Measurements from ENCODE around the gene NUP107.
"Not testable (repeated sequence)": the region's sequence is repeated elsewhere in the genome, so short reads cannot be mapped to it uniquely, and the experiment has no call there.

NUP107 gene

DNA sequence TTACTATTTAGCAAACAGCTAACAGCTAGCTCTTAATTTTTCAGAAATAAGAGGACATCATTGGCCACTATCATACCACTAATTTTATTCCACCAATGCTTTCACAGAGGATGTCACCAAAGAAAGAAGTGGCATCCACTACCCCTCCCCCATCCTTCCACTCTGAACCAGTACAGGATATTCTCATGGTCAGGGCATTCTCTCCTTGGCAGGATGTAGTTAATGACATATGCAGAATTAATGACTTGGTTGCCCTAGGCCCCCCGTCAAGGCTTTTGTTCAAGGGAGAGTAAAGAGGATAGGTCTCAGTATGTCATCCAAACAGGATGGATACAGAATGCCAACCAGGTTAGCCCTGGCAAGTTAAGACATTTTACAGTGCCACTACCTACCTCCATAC lies 18.9 kb upstream of the NUP107 start:
- H3K9ac ChIP-seq (ENCODE audit: low read length) = no peak overlapping the region
- H3K9me3 ChIP-seq (ENCODE audit: low read length) = no peaks in the 10 kb centered on the region
- no peak overlapping the region for H3K4me3 ChIP-seq (ENCODE audit: low read depth in 1 of 2, low read length in 2 of 2)
- H3K27me3 ChIP-seq (ENCODE audit: control insufficient read depth in 1 of 2, insufficient read depth in 2 of 2, low read length in 2 of 2) = no peaks in the 10 kb centered on the region
- peaks cover 18% of the 10 kb centered on the region for H3K4me1 ChIP-seq (ENCODE audit: insufficient read depth, low read length)
- no peaks in the 10 kb centered on the region for H3K36me3 ChIP-seq (ENCODE audit: insufficient read depth, low read length)
- H3K27ac ChIP-seq (ENCODE audit: low read depth, low read length) = no peak overlapping the region

DNA sequence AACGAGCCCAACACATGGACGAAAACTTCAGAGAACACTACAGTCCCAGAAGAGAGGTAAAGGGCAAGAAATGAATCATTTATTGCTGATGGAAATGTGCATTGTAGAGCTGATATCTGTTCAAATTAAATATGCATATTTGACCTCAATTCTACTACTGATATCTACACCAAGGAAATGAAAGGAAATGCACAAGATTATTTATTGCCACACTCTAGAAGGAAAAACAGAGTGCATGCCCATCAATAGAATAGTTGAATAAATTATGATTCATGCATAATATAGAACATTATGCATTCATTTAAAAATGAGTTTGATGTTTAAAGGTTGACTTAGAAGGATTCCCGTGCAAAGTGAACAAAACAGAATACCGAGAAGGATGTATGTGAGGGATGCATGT lies 15.6 kb upstream of the NUP107 start:
- no peak overlapping the region for H3K27ac ChIP-seq (ENCODE audit: low read depth, low read length)
- no peaks in the 10 kb centered on the region for H3K36me3 ChIP-seq (ENCODE audit: insufficient read depth, low read length)
- no peaks in the 10 kb centered on the region for H3K9me3 ChIP-seq (ENCODE audit: low read length)
- no peak overlapping the region for H3K4me3 ChIP-seq (ENCODE audit: low read depth in 1 of 2, low read length in 2 of 2)
- H3K27me3 ChIP-seq (ENCODE audit: control insufficient read depth in 1 of 2, insufficient read depth in 2 of 2, low read length in 2 of 2) = no peaks in the 10 kb centered on the region
- H3K4me1 ChIP-seq (ENCODE audit: insufficient read depth, low read length) = peaks cover 11% of the 10 kb centered on the region
- no peak overlapping the region for H3K9ac ChIP-seq (ENCODE audit: low read length)

DNA sequence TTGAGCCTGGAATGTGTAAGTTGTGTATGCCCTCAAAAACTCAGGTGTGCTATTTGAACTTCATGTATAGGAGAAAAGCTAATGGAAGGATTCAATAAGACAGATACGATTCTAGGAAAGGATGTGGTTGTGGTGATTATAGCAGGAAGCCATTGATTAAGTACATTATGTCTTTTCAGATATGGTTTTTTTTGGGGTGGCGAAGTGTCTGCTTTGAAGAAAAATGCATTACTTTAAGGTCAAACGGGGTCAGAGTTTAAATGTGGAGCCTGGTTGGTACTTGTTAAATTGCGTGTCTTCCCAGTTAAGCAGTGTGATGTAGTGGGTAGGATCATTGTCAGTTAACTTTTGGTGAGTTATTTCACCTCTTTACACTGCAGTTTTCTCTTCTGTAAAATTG lies 13.0 kb upstream of the NUP107 start:
- H3K9me3 ChIP-seq (ENCODE audit: low read length) = no peaks in the 10 kb centered on the region
- H3K27me3 ChIP-seq (ENCODE audit: control insufficient read depth in 1 of 2, insufficient read depth in 2 of 2, low read length in 2 of 2) = no peaks in the 10 kb centered on the region
- H3K9ac ChIP-seq (ENCODE audit: low read length) = no peak overlapping the region
- H3K4me1 ChIP-seq (ENCODE audit: insufficient read depth, low read length) = peaks cover under 1% of the 10 kb centered on the region
- no peaks in the 10 kb centered on the region for H3K36me3 ChIP-seq (ENCODE audit: insufficient read depth, low read length)
- no peak overlapping the region for H3K4me3 ChIP-seq (ENCODE audit: low read depth in 1 of 2, low read length in 2 of 2)
- no peak overlapping the region for H3K27ac ChIP-seq (ENCODE audit: low read depth, low read length)

DNA sequence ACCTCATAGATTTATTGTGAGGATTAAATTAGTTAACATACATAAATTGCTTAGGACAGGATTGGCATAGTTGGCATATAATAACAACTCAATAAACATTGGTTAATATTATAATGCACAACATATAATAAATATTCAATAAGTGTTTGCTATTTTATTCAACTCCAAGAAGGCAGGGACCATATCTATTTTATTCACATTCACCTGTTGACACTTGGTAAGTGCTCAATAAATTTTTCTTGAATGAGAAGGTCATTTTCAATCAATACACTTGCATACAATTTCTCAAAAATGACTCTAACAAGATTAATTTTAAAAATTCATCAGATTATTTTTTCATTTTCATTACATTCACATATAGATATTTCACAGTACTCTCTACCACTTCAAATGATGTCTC lies 12.4 kb upstream of the NUP107 start:
- no peak overlapping the region for H3K9ac ChIP-seq (ENCODE audit: low read length)
- H3K27me3 ChIP-seq (ENCODE audit: control insufficient read depth in 1 of 2, insufficient read depth in 2 of 2, low read length in 2 of 2) = no peaks in the 10 kb centered on the region
- H3K27ac ChIP-seq (ENCODE audit: low read depth, low read length) = no peak overlapping the region
- H3K4me1 ChIP-seq (ENCODE audit: insufficient read depth, low read length) = no peaks in the 10 kb centered on the region
- H3K36me3 ChIP-seq (ENCODE audit: insufficient read depth, low read length) = no peaks in the 10 kb centered on the region
- H3K4me3 ChIP-seq (ENCODE audit: low read depth in 1 of 2, low read length in 2 of 2) = no peak overlapping the region
- no peaks in the 10 kb centered on the region for H3K9me3 ChIP-seq (ENCODE audit: low read length)

DNA sequence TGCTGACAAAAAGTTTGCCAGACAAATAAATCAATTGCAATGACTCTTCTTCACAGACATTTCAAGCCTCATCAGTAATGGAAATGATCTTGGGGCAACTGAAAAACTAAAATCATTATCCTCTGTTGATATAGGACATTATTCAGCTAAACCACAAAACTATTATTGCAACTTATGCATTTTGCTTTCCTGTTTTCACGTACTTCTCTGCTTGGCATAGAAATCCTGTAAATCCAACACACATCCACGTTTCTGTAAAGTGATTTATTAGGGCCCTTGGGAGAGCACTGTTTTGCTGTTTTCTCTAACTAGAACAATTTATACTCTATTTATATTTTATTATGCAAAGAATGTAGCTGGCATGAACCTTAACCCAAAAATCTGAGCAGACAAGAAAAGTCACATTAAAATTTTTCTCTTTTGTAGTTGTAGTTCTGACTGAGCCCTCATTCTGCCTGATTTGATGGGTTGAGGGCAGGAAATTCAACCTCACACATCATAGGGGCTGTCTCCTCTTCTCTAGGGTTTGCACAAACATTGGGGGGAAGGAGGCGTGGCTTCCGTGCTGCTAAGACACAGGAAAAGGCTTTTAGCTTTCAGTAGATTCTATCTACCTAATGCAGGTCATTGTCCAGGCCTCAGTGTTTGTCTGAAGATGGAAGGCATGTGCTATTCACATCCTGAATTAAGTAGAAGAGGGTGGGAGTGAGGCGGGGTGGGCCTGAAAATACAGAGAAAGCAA lies 11.5 kb upstream of the NUP107 start:
- no peaks in the 10 kb centered on the region for H3K36me3 ChIP-seq (ENCODE audit: insufficient read depth, low read length)
- no peak overlapping the region for H3K9ac ChIP-seq (ENCODE audit: low read length)
- no peak overlapping the region for H3K27ac ChIP-seq (ENCODE audit: low read depth, low read length)
- H3K4me1 ChIP-seq (ENCODE audit: insufficient read depth, low read length) = no peaks in the 10 kb centered on the region
- H3K27me3 ChIP-seq (ENCODE audit: control insufficient read depth in 1 of 2, insufficient read depth in 2 of 2, low read length in 2 of 2) = no peaks in the 10 kb centered on the region
- H3K4me3 ChIP-seq (ENCODE audit: low read depth in 1 of 2, low read length in 2 of 2) = no peak overlapping the region
- H3K9me3 ChIP-seq (ENCODE audit: low read length) = no peaks in the 10 kb centered on the region

DNA sequence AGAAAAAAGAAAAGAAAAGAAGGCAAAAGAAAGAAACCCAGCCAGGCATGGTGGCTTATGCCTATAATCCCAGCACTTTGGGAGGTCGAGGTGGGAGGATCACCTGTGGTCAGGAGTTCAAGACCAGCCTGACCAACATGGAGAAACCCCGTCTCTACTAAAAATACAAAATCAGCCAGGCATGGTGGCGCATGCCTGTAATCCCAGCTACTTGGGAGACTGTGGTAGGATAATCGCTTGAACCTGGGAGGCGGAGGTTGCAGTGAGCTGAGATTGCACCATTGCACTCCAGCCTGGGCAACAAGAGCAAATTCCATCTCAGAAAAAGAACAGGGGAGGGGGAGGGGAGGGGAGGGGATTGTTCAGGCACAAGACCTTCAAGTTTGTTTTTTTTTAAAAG lies 9.9 kb upstream of the NUP107 start:
- H3K9me3 ChIP-seq (ENCODE audit: low read length); H3K27me3 ChIP-seq (ENCODE audit: control insufficient read depth in 1 of 2, insufficient read depth in 2 of 2, low read length in 2 of 2); H3K27ac ChIP-seq (ENCODE audit: low read depth, low read length); H3K4me3 ChIP-seq (ENCODE audit: low read depth in 1 of 2, low read length in 2 of 2); H3K36me3 ChIP-seq (ENCODE audit: insufficient read depth, low read length); H3K4me1 ChIP-seq (ENCODE audit: insufficient read depth, low read length); H3K9ac ChIP-seq (ENCODE audit: low read length): not testable (repeated sequence)

DNA sequence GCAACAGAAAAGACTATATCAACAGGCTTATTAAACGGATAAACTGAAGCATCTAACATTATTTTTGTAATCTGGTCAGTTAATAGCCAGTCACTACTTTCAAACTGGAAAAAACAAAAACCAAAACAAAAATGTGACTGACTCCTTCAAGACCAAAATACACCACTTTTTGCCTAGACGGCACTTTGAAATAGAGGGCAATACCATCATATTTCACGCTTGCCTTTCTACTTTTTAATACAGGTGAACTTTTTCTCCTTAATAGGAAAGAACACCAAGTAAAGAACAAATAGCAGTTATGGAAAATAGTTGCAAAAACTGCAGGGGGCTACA lies 550 bp upstream of the NUP107 start:
- H3K27ac ChIP-seq (ENCODE audit: low read depth, low read length) = peak overlapping the region; percentile 45
- H3K27me3 ChIP-seq (ENCODE audit: control insufficient read depth in 1 of 2, insufficient read depth in 2 of 2, low read length in 2 of 2) = no peaks in the 10 kb centered on the region
- H3K9me3 ChIP-seq (ENCODE audit: low read length) = no peaks in the 10 kb centered on the region
- peaks cover 15% of the 10 kb centered on the region for H3K4me1 ChIP-seq (ENCODE audit: insufficient read depth, low read length)
- H3K9ac ChIP-seq (ENCODE audit: low read length) = peak overlapping the region; percentile 45
- peak overlapping the region; percentile 83 to 92 for H3K4me3 ChIP-seq (ENCODE audit: low read depth in 1 of 2, low read length in 2 of 2)
- peaks cover 5% of the 10 kb centered on the region for H3K36me3 ChIP-seq (ENCODE audit: insufficient read depth, low read length)

DNA sequence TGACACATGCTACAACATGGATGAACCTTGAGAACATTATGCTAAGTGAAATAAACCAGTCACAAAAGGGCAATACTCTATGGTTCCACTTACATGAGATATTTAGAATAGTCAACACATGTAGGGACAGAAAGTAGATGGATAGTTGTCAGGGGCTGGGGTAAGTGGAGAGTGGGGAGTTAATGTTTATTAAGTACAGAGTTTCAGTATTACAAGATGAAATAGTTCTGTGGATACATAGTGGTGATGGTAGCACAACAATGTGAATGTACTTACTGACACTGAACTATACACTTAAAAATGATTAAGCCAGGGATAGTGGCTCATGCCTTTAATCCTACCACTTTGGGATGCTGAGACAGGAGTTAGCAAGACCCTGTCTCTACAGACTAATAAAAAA lies 8.7 kb downstream of the NUP107 start:
- H3K4me3 ChIP-seq (ENCODE audit: low read depth in 1 of 2, low read length in 2 of 2) = no peak overlapping the region
- H3K9ac ChIP-seq (ENCODE audit: low read length) = no peak overlapping the region
- H3K4me1 ChIP-seq (ENCODE audit: insufficient read depth, low read length) = no peaks in the 10 kb centered on the region
- no peak overlapping the region for H3K27ac ChIP-seq (ENCODE audit: low read depth, low read length)
- no peaks in the 10 kb centered on the region for H3K27me3 ChIP-seq (ENCODE audit: control insufficient read depth in 1 of 2, insufficient read depth in 2 of 2, low read length in 2 of 2)
- no peaks in the 10 kb centered on the region for H3K9me3 ChIP-seq (ENCODE audit: low read length)
- H3K36me3 ChIP-seq (ENCODE audit: insufficient read depth, low read length) = peaks cover 44% of the 10 kb centered on the region

DNA sequence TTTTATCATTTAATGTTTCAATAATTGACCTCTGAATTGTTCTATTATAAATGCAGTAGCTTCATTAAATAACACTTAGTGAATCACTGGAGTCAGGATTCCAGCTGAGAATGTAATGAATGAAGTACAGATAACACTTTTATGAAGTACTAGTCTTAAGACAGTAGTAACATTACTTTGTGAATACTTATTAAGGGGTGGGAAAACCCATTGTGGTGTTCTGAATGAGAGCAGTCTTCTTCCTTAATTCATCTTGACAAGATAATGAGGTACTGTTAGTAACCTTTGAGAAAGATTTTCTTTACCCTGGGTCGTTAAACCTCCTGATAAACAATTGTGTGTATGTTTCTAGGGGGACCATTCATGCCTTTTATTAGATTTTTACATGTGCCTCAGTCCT lies 12.7 kb downstream of the NUP107 start:
- Histone ChIP-seq H3K9ac (ENCODE audit: low read length) (no peak overlapping the region), H3K4me1 (ENCODE audit: insufficient read depth, low read length) (no peaks in the 10 kb centered on the region), H3K36me3 (ENCODE audit: insufficient read depth, low read length) (peaks cover 25% of the 10 kb centered on the region), H3K4me3 (ENCODE audit: low read depth in 1 of 2, low read length in 2 of 2) (no peak overlapping the region), H3K27ac (ENCODE audit: low read depth, low read length) (no peak overlapping the region), H3K27me3 (ENCODE audit: control insufficient read depth in 1 of 2, insufficient read depth in 2 of 2, low read length in 2 of 2) (no peaks in the 10 kb centered on the region), H3K9me3 (ENCODE audit: low read length) (no peaks in the 10 kb centered on the region)

DNA sequence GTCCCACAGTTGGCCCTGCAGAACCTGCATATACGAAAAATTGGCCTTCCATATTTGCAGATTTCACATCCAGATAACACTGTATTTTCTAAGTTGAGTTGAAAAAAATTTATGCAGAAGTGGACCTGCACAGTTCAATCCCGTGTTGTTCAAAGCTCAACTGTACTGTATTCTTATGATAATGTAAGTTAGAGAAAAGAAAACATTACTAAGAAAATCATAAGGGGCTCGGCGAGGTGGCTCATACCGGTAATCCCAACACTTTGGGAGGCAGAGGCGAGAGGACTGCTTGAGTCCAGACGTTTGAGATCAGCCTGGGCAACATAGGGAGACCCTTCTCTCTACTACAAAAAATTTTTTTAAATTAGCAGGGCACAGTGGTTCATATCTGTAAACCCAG lies 41.0 kb downstream of the NUP107 start:
- Histone ChIP-seq H3K36me3 (ENCODE audit: insufficient read depth, low read length) (peaks cover 24% of the 10 kb centered on the region), H3K4me1 (ENCODE audit: insufficient read depth, low read length) (no peaks in the 10 kb centered on the region), H3K27me3 (ENCODE audit: control insufficient read depth in 1 of 2, insufficient read depth in 2 of 2, low read length in 2 of 2) (no peaks in the 10 kb centered on the region), H3K9me3 (ENCODE audit: low read length) (no peaks in the 10 kb centered on the region), H3K9ac (ENCODE audit: low read length) (no peak overlapping the region), H3K27ac (ENCODE audit: low read depth, low read length) (no peak overlapping the region), H3K4me3 (ENCODE audit: low read depth in 1 of 2, low read length in 2 of 2) (no peak overlapping the region)

DNA sequence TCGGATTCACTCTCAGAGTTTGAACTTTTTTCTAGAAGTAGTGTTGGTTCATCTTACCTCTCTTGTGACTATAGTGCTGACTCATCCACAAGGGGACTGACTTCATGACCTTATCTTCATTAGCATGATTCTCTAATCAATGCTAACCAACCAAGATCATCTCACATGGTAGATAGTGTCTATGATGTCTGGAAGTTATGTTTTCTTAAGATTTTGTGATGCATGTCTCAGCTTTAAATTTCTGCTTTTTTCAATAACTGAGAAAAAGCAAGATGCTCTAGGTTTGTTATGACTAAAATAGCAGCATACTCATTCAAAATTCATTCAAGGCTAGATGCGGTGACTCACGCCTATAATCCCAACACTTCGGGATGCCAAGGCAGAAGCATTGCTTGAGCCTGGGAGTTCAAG lies 46.9 kb downstream of the NUP107 start:
- Histone ChIP-seq H3K4me1 (ENCODE audit: insufficient read depth, low read length) (no peaks in the 10 kb centered on the region), H3K27ac (ENCODE audit: low read depth, low read length) (no peak overlapping the region), H3K9me3 (ENCODE audit: low read length) (no peaks in the 10 kb centered on the region), H3K27me3 (ENCODE audit: control insufficient read depth in 1 of 2, insufficient read depth in 2 of 2, low read length in 2 of 2) (no peaks in the 10 kb centered on the region), H3K9ac (ENCODE audit: low read length) (no peak overlapping the region), H3K4me3 (ENCODE audit: low read depth in 1 of 2, low read length in 2 of 2) (no peak overlapping the region), H3K36me3 (ENCODE audit: insufficient read depth, low read length) (peaks cover 41% of the 10 kb centered on the region)

DNA sequence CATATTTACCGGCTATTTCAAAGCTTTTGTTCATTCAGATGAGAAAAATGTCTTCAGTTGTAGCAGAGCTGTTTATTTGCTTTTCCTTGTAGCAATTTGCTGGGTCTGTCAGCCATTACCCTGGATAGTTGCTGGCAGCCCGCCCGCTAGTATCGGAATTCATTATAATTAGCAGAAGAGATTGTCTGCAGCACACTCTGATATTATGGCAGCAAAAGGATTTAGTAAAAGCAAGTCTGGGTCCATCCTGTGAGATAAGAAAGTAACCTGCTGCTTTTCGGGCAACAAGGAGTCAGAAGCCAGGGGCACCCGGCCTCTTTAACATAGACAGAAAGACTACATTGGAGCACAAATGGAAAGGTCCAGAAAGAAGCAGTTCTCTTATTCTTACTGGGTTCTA lies 53.1 kb downstream of the NUP107 start:
- Histone ChIP-seq H3K27me3 (ENCODE audit: control insufficient read depth in 1 of 2, insufficient read depth in 2 of 2, low read length in 2 of 2) (no peaks in the 10 kb centered on the region), H3K9ac (ENCODE audit: low read length) (no peak overlapping the region), H3K4me1 (ENCODE audit: insufficient read depth, low read length) (no peaks in the 10 kb centered on the region), H3K9me3 (ENCODE audit: low read length) (no peaks in the 10 kb centered on the region), H3K27ac (ENCODE audit: low read depth, low read length) (no peak overlapping the region), H3K4me3 (ENCODE audit: low read depth in 1 of 2, low read length in 2 of 2) (no peak overlapping the region), H3K36me3 (ENCODE audit: insufficient read depth, low read length) (peaks cover 27% of the 10 kb centered on the region)

Data from muscle layer of colon (tissue), 2 donors.